ENCODE results near the gene CUL2. TPM values are rescaled to one million over a fixed set of nuclear protein-coding genes. Genes with fewer than 3 reads are reported as not detected.

CUL2 gene
- total RNA-seq, result 33.6 and 34.3 TPM in 2 replicates
- long read RNA-seq, full-length matches to known transcripts, result 103 of 154 reads
- long read RNA-seq, partial matches to known transcripts, result 44 of 154 reads
- long read RNA-seq, other reads (novel, unspliced or antisense), result 7 of 154 reads

GRCh38 chr10:35090162-35090954 lies at the start of gene CUL2:
Gene CUL2 (minus strand): TSS chr10:35090341. CDS start chr10:35071317, 19,024 bp downstream.
- no peaks in the 10 kb centered on the region for H3K9me3 Mint-ChIP-seq (ENCODE audit: unreplicated experiment)
- peaks cover 39% of the 10 kb centered on the region for H3K4me1 Mint-ChIP-seq (ENCODE audit: unreplicated experiment)
- peak within 1 kb of the TSS; percentile 89 for H3K4me3 Mint-ChIP-seq (ENCODE audit: unreplicated experiment)
- H3K36me3 Mint-ChIP-seq (ENCODE audit: unreplicated experiment), result peaks cover 1% of the 10 kb centered on the region
- H3K27me3 Mint-ChIP-seq (ENCODE audit: unreplicated experiment), result peaks cover 5% of the 10 kb centered on the region
- DNase-seq (ENCODE audit: extremely low spot score, unreplicated experiment), result peak; percentile 98
- H3K27ac Mint-ChIP-seq (ENCODE audit: unreplicated experiment), result peak within 1 kb of the TSS; percentile 85
- no peak for TF ChIP-seq CTCF (IDR thresholded peaks at IDR 0.05)

DNA sequence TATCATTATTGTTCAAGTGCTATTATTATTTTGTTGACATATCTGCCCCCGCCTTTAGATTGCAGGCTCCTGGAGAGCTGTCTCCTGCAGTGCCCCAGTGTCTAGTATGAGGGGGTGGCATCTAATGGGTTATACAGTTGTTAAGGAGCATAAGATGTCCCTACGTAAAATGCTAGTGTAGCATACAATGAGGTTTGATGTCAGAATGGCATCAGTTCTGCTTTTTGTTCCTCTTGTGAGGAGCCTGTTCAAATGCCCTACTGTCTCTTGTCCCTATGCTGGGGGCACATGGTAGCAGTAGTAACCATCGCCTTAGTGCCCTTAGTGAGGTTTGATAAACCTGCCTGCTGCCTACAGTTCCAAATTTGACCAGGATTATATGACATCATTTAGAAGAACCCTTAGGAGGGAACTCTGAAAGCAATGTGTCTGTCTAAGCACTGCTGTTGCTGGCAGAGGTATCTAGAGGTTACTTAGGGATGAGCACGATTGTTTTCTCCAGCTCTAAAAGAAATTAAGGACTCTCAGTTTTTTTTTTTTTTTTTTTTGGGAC lies 46.2 kb upstream of the CUL2 start:
- Mint-ChIP-seq H3K9me3 (ENCODE audit: unreplicated experiment) (no peaks in the 10 kb centered on the region), H3K4me1 (ENCODE audit: unreplicated experiment) (peaks cover 5% of the 10 kb centered on the region), H3K36me3 (ENCODE audit: unreplicated experiment) (no peaks in the 10 kb centered on the region), H3K27ac (ENCODE audit: unreplicated experiment) (no peak overlapping the region), H3K4me3 (ENCODE audit: unreplicated experiment) (no peak overlapping the region), H3K27me3 (ENCODE audit: unreplicated experiment) (no peaks in the 10 kb centered on the region)
- no peak for TF ChIP-seq CTCF (IDR thresholded peaks at IDR 0.05)
- no peak for DNase-seq (ENCODE audit: extremely low spot score, unreplicated experiment)

GRCh38 chr10:35135861-35136260 lies 45.7 kb upstream of the CUL2 start:
- no peaks in the 10 kb centered on the region for H3K9me3 Mint-ChIP-seq (ENCODE audit: unreplicated experiment)
- no peak for TF ChIP-seq CTCF (IDR thresholded peaks at IDR 0.05)
- no peak overlapping the region for H3K27ac Mint-ChIP-seq (ENCODE audit: unreplicated experiment)
- peaks cover 8% of the 10 kb centered on the region for H3K4me1 Mint-ChIP-seq (ENCODE audit: unreplicated experiment)
- no peak for DNase-seq (ENCODE audit: extremely low spot score, unreplicated experiment)
- no peaks in the 10 kb centered on the region for H3K36me3 Mint-ChIP-seq (ENCODE audit: unreplicated experiment)
- no peaks in the 10 kb centered on the region for H3K27me3 Mint-ChIP-seq (ENCODE audit: unreplicated experiment)
- H3K4me3 Mint-ChIP-seq (ENCODE audit: unreplicated experiment), result no peak overlapping the region

- DNase-seq (ENCODE audit: extremely low spot score, unreplicated experiment), result no peak
- Mint-ChIP-seq H3K4me1 (ENCODE audit: unreplicated experiment) (peaks cover 20% of the 10 kb centered on the region), H3K36me3 (ENCODE audit: unreplicated experiment) (no peaks in the 10 kb centered on the region), H3K27ac (ENCODE audit: unreplicated experiment) (no peak overlapping the region), H3K27me3 (ENCODE audit: unreplicated experiment) (no peaks in the 10 kb centered on the region), H3K4me3 (ENCODE audit: unreplicated experiment) (no peak overlapping the region), H3K9me3 (ENCODE audit: unreplicated experiment) (no peaks in the 10 kb centered on the region)
- TF ChIP-seq CTCF (IDR thresholded peaks at IDR 0.05), result no peak
Observed at GRCh38 chr10:35133586-35133985, 43.4 kb upstream of the CUL2 start.

DNA sequence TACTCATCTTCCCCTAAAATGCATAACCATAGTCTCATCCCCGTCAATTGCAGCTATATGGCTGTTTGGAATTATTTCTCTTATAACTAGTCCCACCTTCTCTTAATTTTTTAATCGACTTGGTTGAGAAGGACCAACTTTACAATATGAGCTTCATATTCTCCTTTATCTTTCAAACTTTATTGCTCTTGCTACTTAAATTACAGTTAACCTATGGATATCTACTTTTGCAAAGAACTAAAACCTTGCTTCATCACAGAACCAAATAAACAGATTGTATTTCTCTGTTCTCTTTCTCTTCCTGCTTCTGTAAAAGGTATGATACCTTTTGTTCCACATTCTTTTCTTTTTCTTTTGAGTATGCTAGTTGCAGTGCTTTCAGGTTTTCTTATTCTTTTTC lies 42.6 kb upstream of the CUL2 start:
- Mint-ChIP-seq H3K27me3 (ENCODE audit: unreplicated experiment) (no peaks in the 10 kb centered on the region), H3K36me3 (ENCODE audit: unreplicated experiment) (no peaks in the 10 kb centered on the region), H3K4me3 (ENCODE audit: unreplicated experiment) (no peak overlapping the region), H3K27ac (ENCODE audit: unreplicated experiment) (no peak overlapping the region), H3K9me3 (ENCODE audit: unreplicated experiment) (no peaks in the 10 kb centered on the region), H3K4me1 (ENCODE audit: unreplicated experiment) (peaks cover 26% of the 10 kb centered on the region)
- DNase-seq (ENCODE audit: extremely low spot score, unreplicated experiment), result no peak
- no peak for TF ChIP-seq CTCF (IDR thresholded peaks at IDR 0.05)

Data from osteocyte (in vitro differentiated cells).